Medulla oblongata (tissue), 1 donor: ENCODE measurements around the gene PSMC5.

Experiments used
- DNase-seq: peaks from one replicate; pipeline ENCODE4 v3.0.0-alpha.2; 2015; ENCODE audit errors: extremely low spot score

Gene PSMC5

DNA sequence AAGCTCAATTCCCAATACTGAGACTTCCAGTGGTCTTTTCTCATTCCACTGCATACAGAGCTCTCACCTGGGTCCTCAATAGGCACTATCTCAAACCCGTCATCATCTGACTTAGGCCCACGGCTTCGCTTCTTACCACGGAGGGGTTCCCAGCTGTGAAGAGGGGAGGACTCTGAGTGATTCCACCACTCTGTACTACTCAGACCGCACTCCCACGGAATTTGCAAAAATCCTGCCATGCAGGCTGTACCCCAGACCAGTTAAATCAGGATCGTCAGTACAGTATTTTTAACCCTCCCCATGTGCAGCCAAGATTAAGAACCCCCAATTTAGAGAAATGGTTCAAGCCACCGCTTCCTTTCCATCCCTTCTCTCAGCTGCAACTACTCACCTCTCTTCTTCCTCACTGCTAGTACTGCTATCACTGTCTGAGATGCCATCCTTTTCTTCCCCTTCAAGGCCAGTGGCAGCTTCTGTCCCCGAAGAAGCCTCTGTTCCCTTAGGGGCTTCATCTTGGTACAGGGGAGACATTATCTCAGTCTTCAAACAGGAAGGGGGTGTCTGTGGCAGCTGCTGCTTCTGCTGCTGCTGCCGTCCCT lies 6.2 kb upstream of the PSMC5 start:
- DNase-seq, result no peak

DNA sequence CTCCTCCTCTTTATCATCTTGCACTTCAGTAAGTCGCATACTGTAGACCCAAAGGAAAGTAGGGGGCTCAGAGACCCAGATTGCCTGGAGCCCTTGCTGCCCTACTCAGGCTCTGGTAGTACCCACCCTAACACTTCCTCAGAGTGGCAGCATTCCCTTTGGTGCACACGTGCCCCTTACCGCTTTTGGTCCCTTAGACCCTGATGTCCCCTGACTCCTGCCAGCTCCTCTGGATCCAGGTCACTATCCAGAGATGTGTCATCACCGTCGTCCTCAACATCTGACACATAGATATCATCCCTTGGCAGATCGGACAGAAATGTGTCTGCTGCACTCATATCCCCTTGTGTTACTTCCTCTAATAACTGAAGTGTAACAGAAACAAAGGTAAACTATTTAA lies 5.4 kb upstream of the PSMC5 start:
- no peak for DNase-seq

DNA sequence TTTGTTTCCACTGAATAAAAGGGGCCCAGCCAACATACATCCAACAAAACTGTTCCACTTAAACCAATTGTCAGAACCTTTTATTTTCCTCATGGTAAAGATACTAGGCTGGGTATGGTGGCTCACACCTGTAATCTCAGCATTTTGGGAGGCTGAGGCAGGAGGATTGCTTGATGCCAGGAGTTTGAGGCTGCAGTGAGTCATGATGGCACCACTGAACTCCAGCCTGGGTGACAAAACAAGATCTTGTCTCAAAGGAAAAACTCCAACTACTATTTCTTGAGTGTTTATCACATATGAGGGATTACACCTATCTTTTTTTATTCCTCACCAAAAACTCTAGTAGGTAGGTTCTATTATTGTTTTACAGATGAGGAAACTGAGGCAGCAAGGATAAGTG lies 4.7 kb upstream of the PSMC5 start:
- DNase-seq, result no peak

DNA sequence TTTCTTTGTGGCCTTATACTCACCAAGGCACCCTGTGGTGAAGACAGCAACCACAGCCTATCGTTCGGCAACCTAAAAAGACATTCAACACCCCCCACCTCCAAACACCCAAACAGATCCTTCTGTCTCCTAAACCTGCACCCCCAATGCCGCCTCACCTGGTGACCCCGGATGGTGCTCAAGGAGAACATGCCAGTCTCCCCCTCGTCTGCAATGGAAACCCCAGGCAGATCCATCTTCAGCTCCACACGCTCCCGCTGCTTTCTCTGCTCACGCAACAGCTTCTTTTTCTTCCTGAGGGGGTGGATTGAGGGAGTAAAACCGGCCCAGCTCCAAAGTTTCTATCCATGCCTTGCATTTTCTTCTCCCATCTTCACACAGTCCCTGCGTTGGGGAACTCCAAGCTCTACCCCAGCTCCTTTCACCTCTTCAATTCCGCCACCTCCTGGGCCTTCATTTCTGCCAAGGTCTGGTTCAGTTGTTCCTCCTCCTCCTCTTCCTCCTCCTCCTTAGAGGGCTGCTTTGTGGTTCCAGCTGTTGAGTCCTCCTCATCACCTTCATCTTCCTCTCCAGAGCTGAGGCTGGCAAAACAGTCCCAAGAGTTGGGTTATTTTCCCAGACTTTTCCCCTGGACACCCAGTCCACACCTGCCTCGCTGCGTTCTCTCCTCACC lies 3.4 kb upstream of the PSMC5 start:
- no peak for DNase-seq

DNA sequence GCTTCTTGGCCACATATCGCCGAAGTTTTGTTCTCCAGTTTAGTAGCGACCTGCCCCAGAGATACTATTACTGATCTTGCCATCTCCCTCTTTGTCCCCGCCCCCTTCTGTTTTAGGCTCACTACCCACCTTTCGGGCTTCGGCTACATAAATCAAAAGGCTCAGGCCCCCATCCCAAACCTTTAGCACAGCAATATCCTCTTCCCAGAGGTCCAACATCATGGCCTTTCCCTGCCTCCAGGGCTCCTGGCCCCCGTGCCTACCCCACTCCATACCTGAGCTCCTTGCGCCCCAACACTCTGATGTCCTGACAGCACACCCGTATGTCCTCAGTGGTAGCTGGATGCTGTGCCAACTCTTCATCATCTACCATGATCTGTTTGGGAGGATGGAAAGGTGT lies 2.9 kb upstream of the PSMC5 start:
- DNase-seq, result no peak

DNA sequence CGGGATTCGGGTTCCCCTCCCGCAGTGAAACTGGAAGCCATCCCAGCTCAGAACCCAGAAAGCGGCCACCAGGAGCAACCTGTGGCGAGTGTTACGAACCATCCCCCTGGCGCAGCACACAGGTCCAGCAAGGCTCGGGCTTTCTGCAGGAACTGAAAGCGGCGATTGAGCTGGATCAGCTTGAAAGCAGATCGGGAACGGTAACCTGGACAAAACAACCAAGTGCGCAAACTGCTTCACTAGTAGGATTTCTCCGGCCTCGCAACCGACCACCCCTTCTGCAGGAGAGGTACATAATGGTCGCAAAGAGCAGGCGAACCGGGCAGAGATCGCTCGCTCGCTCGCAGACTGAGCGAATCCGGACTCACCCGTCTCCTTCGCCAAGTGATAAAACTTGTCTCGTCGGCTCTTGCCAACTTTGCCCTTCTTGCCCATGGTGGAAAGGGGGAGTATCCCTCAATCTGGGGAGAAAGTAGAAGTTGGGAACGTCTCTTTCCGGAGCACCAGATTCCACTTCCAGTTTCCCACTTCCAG lies 696 bp upstream of the PSMC5 start:
- DNase-seq, result no peak

DNA sequence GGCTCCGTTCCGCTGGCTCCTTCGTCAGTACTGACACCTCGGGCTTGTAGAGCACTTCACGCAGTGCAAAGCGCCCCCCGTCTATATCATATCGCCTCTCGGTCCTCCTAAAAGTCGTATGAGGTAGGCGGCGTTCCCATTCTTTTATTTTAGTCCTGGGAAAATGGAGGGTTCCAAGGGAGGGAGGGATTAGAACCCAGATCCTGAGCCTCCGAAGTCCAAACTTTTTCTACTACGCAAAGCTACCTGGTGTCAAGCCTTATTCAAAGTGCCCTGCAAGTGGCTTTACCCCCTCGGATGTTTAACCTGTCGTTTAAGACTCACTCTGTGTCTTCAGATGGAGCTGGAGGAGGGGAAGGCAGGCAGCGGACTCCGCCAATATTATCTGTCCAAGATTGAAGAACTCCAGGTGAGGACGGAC lies 580 bp downstream of the PSMC5 start:
- DNase-seq, result no peak

DNA sequence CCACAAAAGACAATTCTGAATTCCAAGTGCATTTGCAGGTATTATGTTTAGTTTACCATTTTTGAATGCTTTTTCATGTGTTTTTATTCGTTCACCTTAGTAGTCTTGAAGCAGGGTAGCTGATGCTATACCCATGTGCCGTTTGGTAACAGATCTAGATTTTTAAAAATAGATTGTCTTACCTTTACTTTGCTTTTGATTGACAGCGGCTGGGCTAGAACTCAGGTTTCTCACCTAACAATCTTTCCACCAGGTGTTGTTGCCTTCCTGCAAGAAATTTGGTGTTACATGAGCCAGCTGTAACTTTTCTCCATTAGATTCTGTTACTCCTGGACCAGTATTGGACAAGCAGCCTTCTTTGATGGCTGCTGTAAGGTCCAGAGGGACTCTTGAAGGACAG lies 1.7 kb downstream of the PSMC5 start:
- no peak for DNase-seq

DNA sequence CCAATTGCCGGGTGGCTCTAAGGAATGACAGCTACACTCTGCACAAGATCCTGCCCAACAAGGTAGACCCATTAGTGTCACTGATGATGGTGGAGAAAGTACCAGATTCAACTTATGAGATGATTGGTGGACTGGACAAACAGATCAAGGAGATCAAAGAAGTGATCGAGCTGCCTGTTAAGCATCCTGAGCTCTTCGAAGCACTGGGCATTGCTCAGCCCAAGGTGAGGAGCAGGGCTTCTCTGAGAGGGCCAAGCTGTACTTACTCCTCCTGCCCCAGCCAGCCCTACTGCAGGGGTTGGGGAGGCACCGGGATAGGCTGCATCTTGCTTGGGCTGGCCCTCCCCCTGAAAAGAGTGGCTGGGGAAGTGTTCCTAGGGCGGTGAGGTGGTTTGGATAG lies 3.0 kb downstream of the PSMC5 start:
- DNase-seq, result no peak

DNA sequence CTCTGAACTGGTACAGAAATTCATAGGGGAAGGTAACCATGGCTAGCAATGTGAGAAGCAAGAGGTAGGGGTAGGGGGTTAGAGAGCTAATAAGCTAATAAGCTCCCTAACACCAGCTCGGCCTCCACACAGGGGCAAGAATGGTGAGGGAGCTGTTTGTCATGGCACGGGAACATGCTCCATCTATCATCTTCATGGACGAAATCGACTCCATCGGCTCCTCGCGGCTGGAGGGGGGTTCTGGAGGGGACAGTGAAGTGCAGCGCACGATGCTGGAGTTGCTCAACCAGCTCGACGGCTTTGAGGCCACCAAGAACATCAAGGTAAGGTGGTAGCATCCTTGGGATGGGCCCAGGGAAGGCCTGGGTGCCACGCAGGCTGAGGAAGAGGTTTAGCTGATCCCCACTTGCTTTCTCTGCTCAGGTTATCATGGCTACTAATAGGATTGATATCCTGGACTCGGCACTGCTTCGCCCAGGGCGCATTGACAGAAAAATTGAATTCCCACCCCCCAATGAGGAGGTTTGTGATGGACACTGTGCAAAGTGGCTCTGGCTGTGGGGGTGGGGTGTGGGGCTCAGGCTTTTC lies 3.8 kb downstream of the PSMC5 start:
- no peak for DNase-seq

DNA sequence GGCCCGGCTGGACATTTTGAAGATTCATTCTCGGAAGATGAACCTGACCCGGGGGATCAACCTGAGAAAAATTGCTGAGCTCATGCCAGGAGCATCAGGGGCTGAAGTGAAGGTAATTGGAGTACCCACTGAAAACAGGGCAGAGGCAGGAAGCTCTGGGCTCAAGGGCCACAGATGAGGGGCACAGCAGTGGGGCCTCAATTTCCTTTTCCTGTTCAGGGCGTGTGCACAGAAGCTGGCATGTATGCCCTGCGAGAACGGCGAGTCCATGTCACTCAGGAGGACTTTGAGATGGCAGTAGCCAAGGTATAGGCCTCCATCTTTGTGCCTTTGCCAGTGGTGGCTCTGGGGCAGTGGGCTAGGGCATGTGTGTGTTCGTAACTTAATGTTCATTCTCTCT lies 4.3 kb downstream of the PSMC5 start:
- DNase-seq, result no peak

DNA sequence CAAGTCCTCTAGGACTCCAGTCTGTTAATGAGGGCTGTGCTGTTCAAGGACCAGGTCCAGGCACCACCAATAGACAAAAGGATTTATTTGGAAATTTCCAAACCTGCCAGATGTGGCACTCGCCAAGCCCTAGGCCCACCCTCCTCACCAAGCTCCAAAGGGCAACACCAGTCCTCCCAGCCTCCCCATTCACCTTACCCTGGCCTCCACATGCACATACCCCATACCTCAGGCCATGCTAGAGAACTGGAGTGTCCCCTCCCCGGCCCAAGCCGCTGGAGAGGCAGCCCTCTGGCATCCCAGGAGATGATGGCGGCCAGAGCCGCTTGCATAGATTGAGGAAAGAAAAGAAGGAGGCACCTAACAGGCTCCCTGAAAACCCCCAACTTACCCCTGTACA lies 4.8 kb downstream of the PSMC5 start:
- DNase-seq, result no peak

DNA sequence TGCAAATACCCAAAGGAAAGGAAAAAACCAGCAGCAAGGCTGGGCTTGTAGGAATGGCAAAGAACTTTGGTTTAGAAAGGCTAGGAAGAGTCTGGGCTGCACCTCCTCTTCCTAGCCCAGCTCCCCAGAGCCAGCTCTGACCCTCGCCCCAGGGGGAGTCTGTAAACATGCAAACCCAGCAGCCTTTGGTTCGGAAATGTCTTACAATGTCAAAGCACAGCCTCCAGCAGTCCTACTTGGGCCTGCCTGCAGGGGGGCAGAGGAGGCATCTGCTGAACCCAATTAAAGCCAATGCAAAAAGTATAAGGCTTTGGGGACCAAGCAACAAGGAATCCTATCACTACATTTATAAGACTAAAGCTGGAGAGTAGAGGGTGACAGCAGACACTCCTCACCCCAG lies 5.2 kb downstream of the PSMC5 start:
- no peak for DNase-seq

DNA sequence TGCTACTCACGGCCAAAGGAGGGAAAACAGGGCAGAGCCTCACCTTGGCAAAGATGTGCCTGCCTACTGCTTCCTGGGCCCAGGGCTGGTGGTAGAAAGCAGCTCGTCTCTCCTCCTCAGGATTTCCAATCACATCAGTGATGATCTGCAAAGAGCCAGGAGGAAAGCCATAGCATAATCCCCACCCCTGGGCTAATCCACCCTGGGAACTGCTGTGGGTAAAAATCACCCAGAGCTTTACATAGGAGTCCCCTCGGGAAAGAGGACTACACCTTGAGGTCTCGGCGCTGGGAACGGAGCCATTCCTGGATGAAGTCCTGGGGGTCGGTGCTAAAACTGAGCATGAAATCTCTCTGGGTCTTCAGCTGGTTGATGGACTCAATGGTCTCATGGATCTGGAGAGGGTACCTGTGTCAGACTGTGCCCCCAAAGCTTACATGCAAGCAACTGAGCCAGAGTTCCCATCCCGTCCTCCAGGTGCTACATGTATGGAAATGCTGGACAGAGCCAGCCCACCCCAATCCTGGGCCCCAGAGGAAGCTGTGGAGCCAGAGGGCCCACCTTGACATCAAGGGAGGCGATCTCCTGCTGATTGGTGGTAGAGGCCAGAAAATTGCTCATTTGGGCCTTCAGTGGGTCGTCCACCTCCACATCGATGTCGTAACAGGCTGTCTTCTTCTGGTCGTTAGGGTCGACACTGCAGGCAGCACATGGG lies 6.0 kb downstream of the PSMC5 start:
- no peak for DNase-seq

DNA sequence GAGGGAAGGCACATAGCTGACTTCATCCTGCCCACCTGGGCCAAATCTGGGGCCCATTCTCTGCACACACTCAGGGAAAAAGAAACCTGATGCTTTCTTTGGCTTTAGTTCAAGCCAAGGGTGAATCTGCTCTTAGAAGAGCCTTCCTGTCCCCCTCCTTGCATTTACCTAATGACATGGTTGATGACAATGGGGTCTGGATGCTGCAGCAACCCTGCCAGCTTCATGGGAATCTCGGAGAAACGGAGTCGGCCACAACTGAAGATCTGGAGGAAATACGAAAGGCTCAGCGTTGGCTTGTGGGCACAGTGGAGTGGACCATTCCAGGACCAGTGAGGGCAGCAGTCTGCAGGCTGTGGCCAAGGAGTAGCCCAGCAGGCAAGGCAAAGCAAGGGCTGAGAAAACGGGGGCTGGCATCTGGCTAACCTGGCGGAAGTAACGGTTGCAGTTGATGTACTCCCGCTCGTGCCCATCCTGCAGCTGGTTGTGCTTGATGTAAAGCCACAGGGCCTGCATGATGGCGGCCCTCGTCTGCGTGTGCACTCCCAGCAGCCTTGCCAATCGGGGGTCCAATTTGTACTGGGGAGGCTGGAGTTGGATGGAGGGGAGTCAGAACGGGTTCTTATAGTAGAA lies 6.6 kb downstream of the PSMC5 start:
- no peak for DNase-seq

DNA sequence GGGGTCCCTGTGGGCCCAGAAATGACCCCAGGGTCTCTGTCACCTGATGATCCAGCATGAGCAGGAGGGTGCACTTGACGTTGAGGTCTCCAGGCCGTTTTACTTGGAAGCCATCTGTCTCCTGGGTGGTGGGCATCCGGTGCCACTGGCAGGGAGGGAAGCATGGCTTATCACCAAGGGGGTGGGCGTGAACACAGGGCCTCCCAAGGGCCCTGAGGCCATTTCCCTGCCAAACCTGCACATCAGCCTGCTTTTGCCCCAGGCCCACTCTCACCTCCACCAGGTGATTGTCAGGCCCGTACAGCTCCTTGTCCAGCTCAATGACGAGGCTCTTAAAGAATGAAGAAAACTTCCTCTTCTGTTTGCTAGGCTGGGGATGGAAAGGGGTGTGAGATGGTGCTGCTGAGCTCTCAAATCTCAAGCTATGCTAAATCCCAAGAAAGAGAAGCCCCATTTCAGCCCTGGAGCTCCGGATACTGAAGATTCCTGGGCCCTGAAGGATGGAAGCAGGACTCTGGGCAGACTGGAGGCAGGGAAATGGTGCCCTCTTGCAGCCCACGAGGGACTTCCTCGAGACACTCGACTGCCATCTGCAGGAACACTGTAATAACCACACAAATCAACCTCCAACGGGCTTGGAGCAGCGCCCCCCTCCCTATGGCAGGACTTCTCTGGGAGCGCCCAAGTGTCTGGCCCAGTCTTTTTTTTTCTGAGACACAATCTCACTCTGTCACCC lies 7.4 kb downstream of the PSMC5 start:
- peak; percentile 86 for DNase-seq

DNA sequence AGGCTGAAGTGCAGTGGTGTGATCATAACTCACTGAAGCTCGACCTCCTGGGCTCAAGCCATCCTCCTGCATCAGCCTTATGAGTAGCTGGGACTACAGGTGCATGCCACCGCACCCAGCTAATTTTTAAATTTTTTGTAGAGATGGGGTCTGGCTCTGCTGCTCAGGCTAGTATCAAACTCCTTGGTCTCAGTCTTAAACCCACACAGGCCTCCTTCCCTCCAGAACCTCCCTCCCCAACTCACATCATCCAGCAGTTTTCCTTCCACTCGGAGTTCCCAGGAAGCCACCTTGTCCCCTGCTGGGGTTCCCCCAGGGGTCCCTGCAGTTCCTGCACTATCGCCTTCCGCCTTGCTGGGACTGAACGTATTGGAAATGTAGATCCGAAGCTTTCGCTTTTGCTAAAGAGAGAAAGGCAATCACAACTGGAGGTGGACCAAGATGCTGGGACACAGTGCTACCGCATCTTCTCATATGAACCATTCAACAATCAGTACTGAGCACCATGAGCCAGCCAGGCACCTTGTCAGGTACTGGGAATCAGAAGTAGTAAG lies 8.0 kb downstream of the PSMC5 start:
- DNase-seq, result no peak

DNA sequence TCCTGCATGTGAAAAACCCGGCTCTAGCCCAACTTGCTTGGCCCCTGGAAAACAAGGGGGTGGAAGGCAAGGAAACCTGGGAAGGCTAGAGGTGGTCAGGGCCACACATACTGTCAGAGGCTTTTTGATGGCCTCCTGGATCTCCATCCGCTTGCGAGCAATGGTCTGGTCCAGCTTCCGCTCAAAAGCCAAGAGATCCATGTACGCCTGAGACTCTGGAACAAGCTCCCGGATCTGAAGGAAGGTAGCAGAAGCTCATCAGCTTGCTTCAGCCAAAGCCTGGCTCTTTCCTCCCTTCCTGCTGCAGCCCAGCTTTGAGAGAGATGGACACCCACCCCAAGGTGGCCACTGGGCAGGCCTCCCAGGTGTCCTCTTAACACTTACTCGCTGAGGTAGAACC lies 9.6 kb downstream of the PSMC5 start:
- no peak for DNase-seq

DNA sequence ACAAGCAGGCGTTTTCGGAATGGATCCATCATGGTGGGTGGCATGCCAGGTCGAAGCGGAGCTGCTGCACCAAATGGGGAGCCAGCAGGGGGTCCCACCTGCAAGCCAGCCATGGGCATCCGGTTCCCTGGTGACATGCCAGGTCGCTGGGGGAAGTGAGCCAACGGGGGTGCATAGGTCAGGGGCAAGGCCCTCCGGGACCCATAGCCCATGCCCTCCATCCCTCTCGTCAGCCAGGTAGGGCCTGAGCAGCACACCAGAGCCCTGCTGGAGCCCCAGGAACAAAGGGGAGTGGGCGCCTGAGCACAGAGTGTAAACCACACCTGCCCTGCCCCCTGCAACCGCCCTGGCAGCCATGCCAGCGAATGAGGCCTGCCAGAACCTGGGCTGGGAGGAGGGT lies 10.2 kb downstream of the PSMC5 start:
- DNase-seq, result no peak

DNA sequence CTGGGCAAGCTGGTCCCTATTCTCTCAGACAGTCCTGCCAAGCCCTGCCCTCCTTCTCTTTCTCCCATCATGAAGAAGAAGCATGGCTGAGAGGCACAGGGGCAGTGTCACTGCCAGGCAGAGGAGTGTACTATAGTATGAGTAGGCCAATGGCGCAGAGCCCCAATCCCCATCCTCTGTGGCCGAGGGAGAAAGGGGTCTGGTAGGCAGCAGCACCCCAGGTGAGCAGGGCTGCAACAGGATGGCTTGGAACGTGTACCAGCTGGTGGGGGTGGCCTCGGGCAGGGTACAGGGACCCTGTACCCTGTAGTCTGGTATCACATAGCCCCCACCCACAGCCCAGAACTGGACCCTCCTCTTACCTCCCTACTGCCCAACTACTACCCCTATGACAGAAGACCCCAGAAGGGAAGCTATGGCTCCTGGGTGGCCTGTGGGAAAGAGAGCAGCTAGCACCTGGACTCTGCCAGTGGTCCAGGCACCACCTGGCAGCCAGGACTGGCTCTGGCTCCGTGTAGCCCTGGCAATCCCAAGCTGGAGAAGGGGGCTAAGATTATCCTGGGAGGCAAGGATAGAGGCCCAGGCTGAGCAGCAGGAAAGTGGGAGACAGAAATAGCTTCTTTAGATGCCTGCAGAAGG lies 10.8 kb downstream of the PSMC5 start:
- no peak for DNase-seq
